Activated B cell treated with CpG ODN at 0.5 μM for 24 hours (primary cell): Measurements from ENCODE around the gene TCF12. TPM values are rescaled to one million over a fixed set of nuclear protein-coding genes. Genes with fewer than 3 reads are reported as not detected.
A peak's percentile ranks its signal among the peaks of the same experiment; 100 is the strongest.

ENCODE experiments used
- ATAC-seq: fragments of 200-7000 bp; cut with Tn5 transposase; one replicate; pipeline ENCODE4 v1.10.0; 2021; ENCODE audit warnings: low read depth, mild to moderate bottlenecking, moderate library complexity
- CTCF ChIA-PET: fragments of 350-600 bp; sonication (Branson Sonifier 250); formaldehyde crosslinking; loops from one replicate; lab custom pipeline; 2021; ENCODE audit warnings: antibody characterized with exemption; lab: Charles Lee
- POLR2A ChIA-PET: fragments of 350-600 bp; sonication (Branson Sonifier 250); formaldehyde crosslinking; loops from one replicate; lab custom pipeline; 2021; ENCODE audit warnings: antibody characterized with exemption; lab: Charles Lee
- DNase-seq: peaks from one replicate; pipeline ENCODE4 v3.0.0; 2022
- H3K27ac Mint-ChIP-seq: one replicate; pipeline ENCODE4 v1.8.0; 2020; ENCODE audit warnings: mixed read lengths
- H3K27me3 Mint-ChIP-seq: one replicate; pipeline ENCODE4 v1.8.0; 2021; ENCODE audit warnings: mixed read lengths
- H3K36me3 Mint-ChIP-seq: one replicate; pipeline ENCODE4 v1.8.0; 2021; ENCODE audit warnings: low read depth, mixed read lengths
- H3K4me1 Mint-ChIP-seq: one replicate; pipeline ENCODE4 v1.8.0; 2021; ENCODE audit warnings: mixed read lengths
- H3K4me3 Mint-ChIP-seq: one replicate; pipeline ENCODE4 v1.8.0; 2020; ENCODE audit warnings: mild to moderate bottlenecking, mixed read lengths
- H3K9me3 Mint-ChIP-seq: one replicate; pipeline ENCODE4 v1.8.0; 2020; ENCODE audit warnings: mixed read lengths
- CTCF ChIP-seq: fragments of 200-600 bp; IDR thresholded peaks from one replicate; pipeline ENCODE4 v1.8.0; 2022; ENCODE audit warnings: antibody characterized with exemption, mild to moderate bottlenecking
- intact Hi-C: fragments of 100-400 bp; cut with micrococcal nuclease; formaldehyde crosslinking; loops from one replicate; pipeline ENCODE4 v1.15.1; 2024
- total RNA-seq: library from RNA; stranded (reverse); gene quantifications from 2 replicates; pipeline ENCODE4 v1.2.3, GENCODE V29; 2022

The TCF12 gene
- total RNA-seq = 88.5 and 119 TPM in 2 replicates

DNA sequence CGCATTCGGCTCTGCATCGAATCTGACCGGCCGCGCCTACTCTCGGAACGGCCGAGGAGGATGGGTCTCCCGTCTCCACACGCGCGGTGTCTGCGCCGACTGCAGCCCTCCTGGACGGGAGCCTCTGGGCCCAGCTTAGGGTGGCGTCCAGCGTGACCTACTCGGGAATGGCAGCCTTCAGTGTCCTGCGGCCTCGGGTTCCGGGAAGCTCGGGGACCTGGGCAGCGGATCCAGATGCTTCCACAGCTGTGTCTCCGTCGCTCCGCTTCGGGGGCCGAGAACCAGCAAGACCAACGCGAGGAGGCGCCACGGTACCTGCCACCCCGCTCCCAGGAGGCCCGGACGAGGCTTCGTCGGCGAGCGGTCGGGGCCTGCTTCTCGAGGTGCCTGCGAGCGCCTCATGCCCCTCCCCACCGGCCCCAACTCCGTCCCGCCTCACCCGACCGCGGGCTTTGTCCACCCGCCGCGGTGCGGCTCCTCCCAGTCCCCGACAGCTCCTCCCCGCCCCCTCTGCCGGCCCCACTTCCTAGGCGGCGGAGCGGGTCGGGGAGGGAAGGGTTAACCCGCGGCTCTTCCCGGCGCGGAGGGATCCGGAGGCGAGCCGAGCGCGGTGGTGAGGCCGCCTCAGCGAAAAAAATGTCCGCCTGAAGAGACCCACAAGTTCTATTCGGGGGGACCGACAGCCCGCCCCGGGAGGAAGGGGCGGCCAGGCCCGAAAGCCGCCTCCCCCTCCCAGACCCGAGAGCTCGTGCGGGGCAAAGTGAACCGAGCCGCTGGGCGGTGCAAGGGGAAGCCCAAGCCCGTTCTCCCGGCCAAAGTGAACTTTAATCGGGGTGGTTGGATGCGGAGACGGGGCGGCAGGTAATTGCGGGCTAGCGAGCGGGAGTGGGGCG is at the start of gene TCF12:
Gene TCF12, plus strand, starts transcription at position 599 of the 893 bp plus-strand sequence. CDS start 1,270 bp downstream, outside the sequence.
- POLR2A ChIA-PET = interaction anchor here (0.5 to 4.0 kb wide), 25 partner anchors 9 to 1599 kb away, joined by 3 to 84 read pairs (median 4); partner anchors contain the start of genes MNS1, PIGB, PIGBOS1 and ZNF280D
- Mint-ChIP-seq H3K4me1 (peaks cover 32% of the 10 kb centered on the region), H3K4me3 (peak within 1 kb of the TSS; percentile 92), H3K27me3 (no peaks in the 10 kb centered on the region), H3K9me3 (no peaks in the 10 kb centered on the region), H3K36me3 (peaks cover 21% of the 10 kb centered on the region), H3K27ac (peak within 1 kb of the TSS; percentile 80)
- CTCF ChIA-PET = interaction anchor here (0.8 to 2.3 kb wide), 18 partner anchors 8 to 609 kb away, joined by 3 to 9 read pairs (median 4); no protein-coding TSS in a partner anchor
- no peak for TF ChIP-seq CTCF
- intact Hi-C loops = loop anchor here (1.0 to 5.0 kb wide), 13 partner anchors 11 to 609 kb away; partner anchors contain the start of genes TEX9 and ZNF280D
- DNase-seq (peak; percentile 92), ATAC-seq (peak; percentile 81)

GRCh38 chr15:56869573-56869972 is 48.9 kb upstream of the TCF12 start:
- peaks cover 6% of the 10 kb centered on the region for H3K4me1 Mint-ChIP-seq
- no peak overlapping the region for H3K27ac Mint-ChIP-seq

GRCh38 chr15:56871185-56871584 is 47.3 kb upstream of the TCF12 start:
- Mint-ChIP-seq H3K4me1 (peaks cover 6% of the 10 kb centered on the region), H3K27me3 (no peaks in the 10 kb centered on the region), H3K27ac (no peak overlapping the region), H3K36me3 (no peaks in the 10 kb centered on the region), H3K4me3 (no peak overlapping the region), H3K9me3 (no peaks in the 10 kb centered on the region)
- no peak for TF ChIP-seq CTCF
- DNase-seq (no peak), ATAC-seq (no peak)
- ChIA-PET CTCF (interaction anchor here (1.4 to 1.6 kb wide), 2 partner anchors 375 to 377 kb away, joined by 4 read pairs; no protein-coding TSS in a partner anchor), POLR2A (no interaction called here)
- intact Hi-C loops = no loop called here

More at GRCh38 chr15:56869573-56869972, 48.9 kb upstream of the TCF12 start:
- Mint-ChIP-seq H3K4me3 (no peak overlapping the region), H3K9me3 (no peaks in the 10 kb centered on the region), H3K36me3 (no peaks in the 10 kb centered on the region), H3K27me3 (no peaks in the 10 kb centered on the region)
- no peak for TF ChIP-seq CTCF
- DNase-seq = no peak
- POLR2A ChIA-PET = interaction anchor here (0.7 kb wide), 1 partner anchor 577 kb away, joined by 4 read pairs; no protein-coding TSS in a partner anchor
- intact Hi-C loops = loop anchor here (1.0 kb wide), 2 partner anchors 373 to 378 kb away; no protein-coding TSS in a partner anchor
- ATAC-seq = no peak
- CTCF ChIA-PET = interaction anchor here (0.6 to 1.8 kb wide), 5 partner anchors 34 to 378 kb away, joined by 4 to 13 read pairs (median 5); no protein-coding TSS in a partner anchor

GRCh38 chr15:56871867-56872266 is 46.6 kb upstream of the TCF12 start:
- no peaks in the 10 kb centered on the region for H3K36me3 Mint-ChIP-seq
- CTCF ChIA-PET = interaction anchor here (1.4 to 1.6 kb wide), 2 partner anchors 375 to 377 kb away, joined by 4 read pairs; no protein-coding TSS in a partner anchor
- ATAC-seq = no peak

More at GRCh38 chr15:56871867-56872266, 46.6 kb upstream of the TCF12 start:
- Mint-ChIP-seq H3K9me3 (no peaks in the 10 kb centered on the region), H3K4me1 (peaks cover under 1% of the 10 kb centered on the region), H3K27me3 (no peaks in the 10 kb centered on the region), H3K4me3 (no peak overlapping the region), H3K27ac (no peak overlapping the region)
- POLR2A ChIA-PET = no interaction called here
- TF ChIP-seq CTCF = no peak
- intact Hi-C loops = no loop called here
- no peak for DNase-seq
